HEK293 (cell line): ENCODE results near the gene SLC25A38.

Experiments used
- CTCF ChIA-PET: fragments of 350-600 bp; formaldehyde crosslinking; extraction: SDS; loops from one replicate; lab custom pipeline; 2021; ENCODE audit warnings: antibody characterized with exemption; lab: Yijun Ruan, JAX
- POLR2A ChIA-PET: fragments of 300-600 bp; formaldehyde crosslinking; extraction: SDS; loops from one replicate; lab custom pipeline; 2020; ENCODE audit warnings: antibody characterized with exemption, inconsistent platforms; lab: Yijun Ruan, JAX
- H3K27ac ChIP-seq: fragments of 200-500 bp; sonication (Bioruptor generic); 2 replicates; pipeline ENCODE4 v1.5.1; 2014; ENCODE audit warnings: low read depth, low read length, control low read depth, inconsistent platforms; ENCODE audit errors: extremely low read depth
- H3K36me3 ChIP-seq, 2 experiments: fragments of 200-500 bp in 1 of 2; sonication (Bioruptor generic) in 1 of 2; 1 replicate in 1 of 2; 2 replicates in 1 of 2; pipeline ENCODE4 v1.5.1; 2014 to 2017; ENCODE audit warnings: inconsistent platforms in 2 of 2, low read length in 2 of 2; ENCODE audit not compliant: control insufficient read depth in 2 of 2, insufficient read depth in 1 of 2
- H3K4me1 ChIP-seq: fragments of 200-500 bp; sonication (Bioruptor generic); 2 replicates; pipeline ENCODE4 v1.5.1; 2014; ENCODE audit warnings: mild to moderate bottlenecking, low read length, inconsistent platforms; ENCODE audit not compliant: control insufficient read depth, insufficient read depth
- H3K4me3 ChIP-seq: 2 replicates; pipeline ENCODE4 v1.5.1; 2011; ENCODE audit warnings: low read depth, mild to moderate bottlenecking, control low read depth, low read length, moderate library complexity
- H3K9me3 ChIP-seq: fragments of 200-500 bp; sonication (Bioruptor generic); 2 replicates; pipeline ENCODE4 v1.5.1; 2014; ENCODE audit warnings: low read depth, low read length, inconsistent platforms; ENCODE audit not compliant: control insufficient read depth, insufficient read depth
- KLF16 ChIP-seq: fragments of 450-650 bp; formaldehyde crosslinking; IDR thresholded peaks from 2 replicates; pipeline ENCODE4 v1.5.1; 2017; ENCODE audit warnings: missing biosample characterization, missing genetic modification characterization
- MZF1 ChIP-seq: fragments of 450-650 bp; formaldehyde crosslinking; IDR thresholded peaks from 2 replicates; pipeline ENCODE4 v1.5.1; 2017; ENCODE audit warnings: missing biosample characterization, missing genetic modification characterization, borderline replicate concordance
- PRDM2 ChIP-seq: fragments of 450-650 bp; formaldehyde crosslinking; IDR thresholded peaks from 2 replicates; pipeline ENCODE4 v1.5.1; 2016; ENCODE audit warnings: missing biosample characterization, missing genetic modification characterization, borderline replicate concordance
- SCRT2 ChIP-seq: fragments of 450-650 bp; formaldehyde crosslinking; IDR thresholded peaks from 2 replicates; pipeline ENCODE4 v1.5.1; 2016; ENCODE audit warnings: missing biosample characterization, missing genetic modification characterization
- ZBTB17 ChIP-seq: fragments of 450-650 bp; formaldehyde crosslinking; IDR thresholded peaks from 2 replicates; pipeline ENCODE4 v1.5.1; 2016; ENCODE audit warnings: missing biosample characterization, missing genetic modification characterization
- ZBTB20 ChIP-seq: fragments of 450-650 bp; formaldehyde crosslinking; IDR thresholded peaks from 2 replicates; pipeline ENCODE4 v1.5.1; 2016; ENCODE audit warnings: missing biosample characterization, missing genetic modification characterization
- ZEB2 ChIP-seq: fragments of 450-650 bp; formaldehyde crosslinking; IDR thresholded peaks from 2 replicates; pipeline ENCODE4 v1.5.1; 2016; ENCODE audit warnings: missing biosample characterization, missing genetic modification characterization
- ZNF214 ChIP-seq: fragments of 450-650 bp; formaldehyde crosslinking; IDR thresholded peaks from 2 replicates; pipeline ENCODE4 v1.5.1; 2017; ENCODE audit warnings: missing biosample characterization, mild to moderate bottlenecking, missing genetic modification characterization, borderline replicate concordance
- ZNF221 ChIP-seq: fragments of 450-650 bp; formaldehyde crosslinking; IDR thresholded peaks from 2 replicates; pipeline ENCODE4 v1.5.1; 2017; ENCODE audit warnings: missing biosample characterization, missing genetic modification characterization, borderline replicate concordance
- ZNF266 ChIP-seq: fragments of 450-650 bp; formaldehyde crosslinking; IDR thresholded peaks from 2 replicates; pipeline ENCODE4 v1.5.1; 2016; ENCODE audit warnings: missing biosample characterization, missing genetic modification characterization, low read depth
- ZNF280D ChIP-seq: fragments of 450-650 bp; formaldehyde crosslinking; IDR thresholded peaks from 2 replicates; pipeline ENCODE4 v1.5.1; 2016; ENCODE audit warnings: missing biosample characterization, missing genetic modification characterization
- ZNF292 ChIP-seq: fragments of 450-650 bp; formaldehyde crosslinking; IDR thresholded peaks from 2 replicates; pipeline ENCODE4 v1.5.1; 2016; ENCODE audit warnings: low read depth, missing biosample characterization, missing genetic modification characterization, borderline replicate concordance
- ZNF311 ChIP-seq: fragments of 450-650 bp; formaldehyde crosslinking; IDR thresholded peaks from 2 replicates; pipeline ENCODE4 v1.5.1; 2017; ENCODE audit warnings: missing biosample characterization, missing genetic modification characterization, borderline replicate concordance
- ZNF549 ChIP-seq: fragments of 450-650 bp; IDR thresholded peaks from 2 replicates; pipeline ENCODE4 v1.5.1; 2018; ENCODE audit warnings: missing biosample characterization, missing genetic modification characterization, mild to moderate bottlenecking, inconsistent platforms, moderate library complexity
- ZNF658 ChIP-seq: fragments of 450-650 bp; formaldehyde crosslinking; IDR thresholded peaks from 2 replicates; pipeline ENCODE4; 2016; ENCODE audit warnings: missing biosample characterization, missing genetic modification characterization
- ZNF704 ChIP-seq: fragments of 450-650 bp; formaldehyde crosslinking; IDR thresholded peaks from 2 replicates; pipeline ENCODE4 v1.5.1; 2016; ENCODE audit warnings: missing biosample characterization, missing genetic modification characterization
- ZNF792 ChIP-seq: fragments of 450-650 bp; formaldehyde crosslinking; IDR thresholded peaks from 2 replicates; pipeline ENCODE4 v1.5.1; 2016; ENCODE audit warnings: missing biosample characterization, missing genetic modification characterization
- ZSCAN30 ChIP-seq: fragments of 450-650 bp; IDR thresholded peaks from 2 replicates; pipeline ENCODE4 v1.5.1; 2018; ENCODE audit warnings: missing biosample characterization, mild to moderate bottlenecking, missing genetic modification characterization, moderate library complexity

SLC25A38 gene

DNA sequence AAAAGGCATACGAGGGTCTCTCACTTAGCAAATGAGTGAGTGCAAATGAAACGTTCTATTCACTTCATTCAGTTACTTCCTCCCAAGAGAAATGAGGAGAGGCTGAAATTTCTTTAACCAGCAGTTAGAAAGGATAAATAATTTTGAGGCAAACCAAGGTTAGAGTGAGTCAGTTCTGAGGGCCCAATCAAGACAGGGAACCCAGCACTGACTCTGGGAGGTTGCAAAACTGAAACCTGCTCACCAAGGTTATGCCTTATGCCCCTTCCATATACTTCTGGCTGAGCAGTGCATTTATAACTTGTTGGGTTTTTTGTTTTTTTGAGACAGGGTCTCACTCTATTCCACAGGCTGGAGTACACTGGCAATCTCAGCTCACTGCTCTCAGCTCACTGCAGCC, 18.8 kb downstream of the SLC25A38 start:
- POLR2A ChIA-PET, result no interaction called here
- CTCF ChIA-PET, result no interaction called here
- Histone ChIP-seq H3K9me3 (no peaks in the 10 kb centered on the region), H3K4me3 (no peak overlapping the region), H3K36me3 (peaks cover 0 to 30% of the 10 kb centered on the region in 2 experiments; a peak in 2 of 3 replicates), H3K27ac (no peak overlapping the region), H3K4me1 (no peaks in the 10 kb centered on the region)
- TF ChIP-seq ZNF214 (tag by site-specific recombination), result no peak
- TF ChIP-seq ZNF658 (tag by site-specific recombination), result no peak
- TF ChIP-seq ZNF292, result no peak
- no peak for TF ChIP-seq ZEB2 (tag by site-specific recombination)
- no peak for TF ChIP-seq ZSCAN30 (tag by site-specific recombination)
- TF ChIP-seq ZNF280D, result no peak
- no peak for TF ChIP-seq ZNF311 (tag by site-specific recombination)
- no peak for TF ChIP-seq ZBTB20 (tag by site-specific recombination)
- TF ChIP-seq ZNF704 (tag by site-specific recombination), result no peak
- TF ChIP-seq ZNF266, result no peak
- no peak for TF ChIP-seq PRDM2 (tag by site-specific recombination)
- no peak for TF ChIP-seq ZBTB17 (tag by site-specific recombination)
- no peak for TF ChIP-seq ZNF221 (tag by site-specific recombination)
- TF ChIP-seq ZNF549 (tag by site-specific recombination), result no peak
- TF ChIP-seq SCRT2 (tag by site-specific recombination), result no peak
- TF ChIP-seq MZF1 (tag by site-specific recombination), result no peak
- no peak for TF ChIP-seq KLF16 (tag by site-specific recombination)
- no peak for TF ChIP-seq ZNF792 (tag by site-specific recombination)
